ENCODE results near the gene ZNF765.
"Not testable (repeated sequence)": the region's sequence is repeated elsewhere in the genome, so short reads cannot be mapped to it uniquely, and the experiment has no call there.

The ZNF765 gene

GRCh38 chr19:53394974-53395839 lies at the start of gene ZNF765:
ZNF765 (plus strand) TSS chr19:53395149; CDS start chr19:53398016, 2,867 bp downstream.
- peak; percentile 97 for DNase-seq (ENCODE audit: low spot score)

GRCh38 chr19:53355739-53356138 lies 39.2 kb upstream of the ZNF765 start:
- no peak for DNase-seq (ENCODE audit: low spot score)

GRCh38 chr19:53357821-53358581 lies 36.9 kb upstream of the ZNF765 start:
- peak; percentile 38 for DNase-seq (ENCODE audit: low spot score)

GRCh38 chr19:53360056-53360455 lies 34.9 kb upstream of the ZNF765 start:
- DNase-seq (ENCODE audit: low spot score), result not testable (repeated sequence)

- DNase-seq (ENCODE audit: low spot score), result peak; percentile 91
Measured at GRCh38 chr19:53365134-53365898, 29.6 kb upstream of the ZNF765 start, which contains the start of gene ZNF525. ZNF525 (plus strand) TSS chr19:53365705; CDS start chr19:53372282, 6,577 bp downstream.

GRCh38 chr19:53365899-53366493 lies 29.0 kb upstream of the ZNF765 start:
- peak; percentile 43 for DNase-seq (ENCODE audit: low spot score)

- no peak for DNase-seq (ENCODE audit: low spot score)
Measured at GRCh38 chr19:53372196-53372595, 22.8 kb upstream of the ZNF765 start.

- no peak for DNase-seq (ENCODE audit: low spot score)
Measured at GRCh38 chr19:53374288-53374687, 20.7 kb upstream of the ZNF765 start.

- DNase-seq (ENCODE audit: low spot score), result no peak
Measured at GRCh38 chr19:53374743-53375142, 20.2 kb upstream of the ZNF765 start.

GRCh38 chr19:53381376-53381775 lies 13.6 kb upstream of the ZNF765 start:
- DNase-seq (ENCODE audit: low spot score), result no peak

GRCh38 chr19:53388168-53388567 lies 6.8 kb upstream of the ZNF765 start:
- DNase-seq (ENCODE audit: low spot score), result no peak

GRCh38 chr19:53388904-53389303 lies 6.0 kb upstream of the ZNF765 start:
- no peak for DNase-seq (ENCODE audit: low spot score)

- DNase-seq (ENCODE audit: low spot score), result no peak
Measured at GRCh38 chr19:53389571-53389970, 5.4 kb upstream of the ZNF765 start.

- peak; percentile 24 for DNase-seq (ENCODE audit: low spot score)
Measured at GRCh38 chr19:53389978-53390377, 5.0 kb upstream of the ZNF765 start.

- DNase-seq (ENCODE audit: low spot score), result peak; percentile 29
Measured at GRCh38 chr19:53394522-53394973, 401 bp upstream of the ZNF765 start.

GRCh38 chr19:53395840-53396524 lies 1.0 kb downstream of the ZNF765 start:
- DNase-seq (ENCODE audit: low spot score), result not testable (repeated sequence)

- no peak for DNase-seq (ENCODE audit: low spot score)
Measured at GRCh38 chr19:53396525-53396868, 1.5 kb downstream of the ZNF765 start.

- DNase-seq (ENCODE audit: low spot score), result not testable (repeated sequence)
Measured at GRCh38 chr19:53397918-53398317, 3.0 kb downstream of the ZNF765 start.

- no peak for DNase-seq (ENCODE audit: low spot score)
Measured at GRCh38 chr19:53409505-53410204, 14.7 kb downstream of the ZNF765 start.

GRCh38 chr19:53420520-53421315 lies 25.8 kb downstream of the ZNF765 start:
- DNase-seq (ENCODE audit: low spot score), result not testable (repeated sequence)

Data from D341Med (cell line).